Measurements from ENCODE around the gene ITGB1BP1.

Gene ITGB1BP1

GRCh38 chr2:9364373-9364772 is 59.0 kb downstream of the ITGB1BP1 start:
- Histone ChIP-seq H3K9me3 (ENCODE audit: control insufficient read depth, low read length) (no peaks in the 10 kb centered on the region), H3K79me2 (no peaks in the 10 kb centered on the region), H3K4me3 (ENCODE audit: low read depth, low read length) (no peak overlapping the region), H3K27ac (no peak overlapping the region), H3K27me3 (ENCODE audit: control insufficient read depth, insufficient read depth, low read length) (no peaks in the 10 kb centered on the region), H3K36me3 (ENCODE audit: control insufficient read depth, insufficient read depth, low read length) (no peaks in the 10 kb centered on the region), H3K4me2 (ENCODE audit: low read length) (no peak overlapping the region), H2AFZ (no peak overlapping the region), H3K9ac (no peak overlapping the region), H3K4me1 (no peaks in the 10 kb centered on the region)
- TF ChIP-seq, protein P1, sequence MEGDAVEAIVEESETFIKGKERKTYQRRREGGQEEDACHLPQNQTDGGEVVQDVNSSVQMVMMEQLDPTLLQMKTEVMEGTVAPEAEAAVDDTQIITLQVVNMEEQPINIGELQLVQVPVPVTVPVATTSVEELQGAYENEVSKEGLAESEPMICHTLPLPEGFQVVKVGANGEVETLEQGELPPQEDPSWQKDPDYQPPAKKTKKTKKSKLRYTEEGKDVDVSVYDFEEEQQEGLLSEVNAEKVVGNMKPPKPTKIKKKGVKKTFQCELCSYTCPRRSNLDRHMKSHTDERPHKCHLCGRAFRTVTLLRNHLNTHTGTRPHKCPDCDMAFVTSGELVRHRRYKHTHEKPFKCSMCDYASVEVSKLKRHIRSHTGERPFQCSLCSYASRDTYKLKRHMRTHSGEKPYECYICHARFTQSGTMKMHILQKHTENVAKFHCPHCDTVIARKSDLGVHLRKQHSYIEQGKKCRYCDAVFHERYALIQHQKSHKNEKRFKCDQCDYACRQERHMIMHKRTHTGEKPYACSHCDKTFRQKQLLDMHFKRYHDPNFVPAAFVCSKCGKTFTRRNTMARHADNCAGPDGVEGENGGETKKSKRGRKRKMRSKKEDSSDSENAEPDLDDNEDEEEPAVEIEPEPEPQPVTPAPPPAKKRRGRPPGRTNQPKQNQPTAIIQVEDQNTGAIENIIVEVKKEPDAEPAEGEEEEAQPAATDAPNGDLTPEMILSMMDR (IDR thresholded peaks at IDR 0.05), result no peak

- no peak overlapping the region for H3K4me3 ChIP-seq (ENCODE audit: low read depth, low read length)
- TF ChIP-seq, protein P1 (IDR thresholded peaks at IDR 0.05), result no peak
- H3K4me1 ChIP-seq, result no peaks in the 10 kb centered on the region
- H3K27ac ChIP-seq, result no peak overlapping the region
- no peak overlapping the region for H2AFZ ChIP-seq
- H3K9ac ChIP-seq, result no peak overlapping the region
- no peaks in the 10 kb centered on the region for H3K9me3 ChIP-seq (ENCODE audit: control insufficient read depth, low read length)
- no peaks in the 10 kb centered on the region for H3K27me3 ChIP-seq (ENCODE audit: control insufficient read depth, insufficient read depth, low read length)
- no peaks in the 10 kb centered on the region for H3K36me3 ChIP-seq (ENCODE audit: control insufficient read depth, insufficient read depth, low read length)
- H3K79me2 ChIP-seq, result no peaks in the 10 kb centered on the region
- H3K4me2 ChIP-seq (ENCODE audit: low read length), result no peak overlapping the region
Observed at GRCh38 chr2:9360701-9361100, 62.6 kb downstream of the ITGB1BP1 start.

DNA sequence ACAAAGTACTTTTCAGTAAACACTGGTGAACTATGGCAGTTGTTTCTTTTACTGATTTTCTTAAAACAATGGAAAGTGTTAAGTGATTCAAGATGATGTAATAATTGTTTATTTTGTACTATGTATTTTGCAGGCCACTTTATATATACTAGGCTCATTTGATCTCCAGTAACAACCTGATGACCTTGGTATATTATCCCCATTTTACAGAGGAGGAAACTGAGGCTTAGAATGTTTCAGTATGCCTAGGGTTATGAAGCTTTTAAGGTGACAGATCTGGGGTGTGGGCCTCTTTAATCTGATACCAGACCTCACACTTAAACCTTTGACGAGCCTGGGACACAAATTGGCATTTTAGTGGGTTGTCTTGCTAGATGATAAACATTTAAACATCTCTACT is 63.2 kb downstream of the ITGB1BP1 start:
- H3K4me2 ChIP-seq (ENCODE audit: low read length), result no peak overlapping the region
- H3K27me3 ChIP-seq (ENCODE audit: control insufficient read depth, insufficient read depth, low read length), result no peaks in the 10 kb centered on the region
- no peak overlapping the region for H2AFZ ChIP-seq
- no peaks in the 10 kb centered on the region for H3K79me2 ChIP-seq
- H3K36me3 ChIP-seq (ENCODE audit: control insufficient read depth, insufficient read depth, low read length), result no peaks in the 10 kb centered on the region
- TF ChIP-seq, protein P1 (IDR thresholded peaks at IDR 0.05), result no peak
- no peak overlapping the region for H3K27ac ChIP-seq
- no peak overlapping the region for H3K9ac ChIP-seq
- H3K4me3 ChIP-seq (ENCODE audit: low read depth, low read length), result no peak overlapping the region
- no peaks in the 10 kb centered on the region for H3K4me1 ChIP-seq
- no peaks in the 10 kb centered on the region for H3K9me3 ChIP-seq (ENCODE audit: control insufficient read depth, low read length)

DNA sequence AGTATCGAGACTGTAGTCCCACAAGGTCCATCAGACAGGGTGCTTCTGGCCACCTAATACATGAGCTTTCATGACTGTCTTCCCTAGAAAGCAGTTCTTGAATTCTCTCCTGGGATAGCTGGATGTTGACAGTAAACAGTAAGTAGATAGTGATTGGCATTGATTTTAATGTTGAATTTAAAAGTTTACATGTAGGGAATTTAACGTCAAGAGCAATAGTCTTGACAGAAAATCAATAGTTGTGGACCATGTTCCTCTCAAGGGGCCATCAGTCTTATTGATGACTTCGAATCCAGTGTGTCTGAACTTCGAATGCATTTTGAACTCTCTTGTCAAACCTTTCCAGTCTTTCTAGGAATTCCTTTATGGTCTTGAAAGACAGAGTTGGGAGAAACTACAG is 63.9 kb downstream of the ITGB1BP1 start:
- Histone ChIP-seq H3K4me3 (ENCODE audit: low read depth, low read length) (no peak overlapping the region), H3K4me2 (ENCODE audit: low read length) (no peak overlapping the region), H3K79me2 (no peaks in the 10 kb centered on the region), H3K4me1 (no peaks in the 10 kb centered on the region), H3K36me3 (ENCODE audit: control insufficient read depth, insufficient read depth, low read length) (no peaks in the 10 kb centered on the region), H3K27ac (no peak overlapping the region), H2AFZ (no peak overlapping the region), H3K27me3 (ENCODE audit: control insufficient read depth, insufficient read depth, low read length) (no peaks in the 10 kb centered on the region), H3K9ac (no peak overlapping the region), H3K9me3 (ENCODE audit: control insufficient read depth, low read length) (no peaks in the 10 kb centered on the region)
- TF ChIP-seq, protein P1 (IDR thresholded peaks at IDR 0.05), result no peak

DNA sequence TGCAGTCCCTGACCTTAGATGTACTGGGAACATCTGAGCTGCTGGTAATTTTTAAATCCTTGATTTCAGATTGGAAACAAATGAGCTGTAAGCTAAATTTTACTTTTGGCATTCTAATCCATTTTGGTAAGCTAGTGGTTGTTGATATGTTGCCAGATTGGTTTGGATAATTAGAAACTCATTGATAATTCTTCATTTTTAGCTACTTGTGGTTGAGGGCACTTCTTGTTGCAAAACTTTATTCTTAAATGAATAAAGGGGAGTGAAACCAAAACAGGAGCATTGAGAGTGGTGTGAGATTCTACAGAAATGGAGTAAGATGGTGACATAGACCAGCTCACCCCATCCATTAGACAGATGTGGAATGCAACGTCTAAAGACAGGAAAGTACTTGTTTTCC is 64.5 kb downstream of the ITGB1BP1 start:
- H3K9ac ChIP-seq, result no peak overlapping the region
- H3K36me3 ChIP-seq (ENCODE audit: control insufficient read depth, insufficient read depth, low read length), result no peaks in the 10 kb centered on the region
- no peaks in the 10 kb centered on the region for H3K9me3 ChIP-seq (ENCODE audit: control insufficient read depth, low read length)
- no peaks in the 10 kb centered on the region for H3K27me3 ChIP-seq (ENCODE audit: control insufficient read depth, insufficient read depth, low read length)
- TF ChIP-seq, protein P1 (IDR thresholded peaks at IDR 0.05), result no peak
- H2AFZ ChIP-seq, result no peak overlapping the region
- H3K27ac ChIP-seq, result no peak overlapping the region
- H3K4me3 ChIP-seq (ENCODE audit: low read depth, low read length), result no peak overlapping the region
- no peak overlapping the region for H3K4me2 ChIP-seq (ENCODE audit: low read length)
- H3K79me2 ChIP-seq, result no peaks in the 10 kb centered on the region
- H3K4me1 ChIP-seq, result no peaks in the 10 kb centered on the region

Data from parathyroid adenoma (tissue), 2 donors.